Kidney epithelial cell (primary cell): ENCODE data around the gene PTF1A. TPM values are rescaled to one million over a fixed set of nuclear protein-coding genes. Genes with fewer than 3 reads are reported as not detected.

Source experiments
- DNase-seq: peaks from one replicate; pipeline ENCODE4 v3.0.0-alpha.2; 2010; ENCODE audit warnings: low read depth
- H3K27me3 ChIP-seq: 2 replicates; pipeline ENCODE4 v1.6.0; 2011; ENCODE audit warnings: low read length; ENCODE audit not compliant: control insufficient read depth, insufficient read depth
- H3K36me3 ChIP-seq: 2 replicates; pipeline ENCODE4 v1.5.1; 2011; ENCODE audit warnings: low read length; ENCODE audit not compliant: control insufficient read depth, insufficient read depth
- H3K4me3 ChIP-seq: 2 replicates; pipeline ENCODE4 v1.5.1; 2011; ENCODE audit warnings: low read depth, mild to moderate bottlenecking, control low read depth, low read length
- total RNA-seq: library from RNA; depleted of rRNA; stranded (reverse); fragments of >200 nt; gene quantifications from 2 replicates; pipeline ENCODE4 v1.2.3, GENCODE V29; 2015
- TF ChIP-seq, protein P1 (sequence below): IDR thresholded peaks from 2 replicates; pipeline ENCODE4 v1.5.1; 2011; ENCODE audit warnings: mild to moderate bottlenecking, moderate library complexity, low read length, control low read depth, inconsistent platforms; ENCODE audit not compliant: insufficient read depth, poor library complexity, severe bottlenecking

The PTF1A gene
- total RNA-seq, 1 donor from 2014 or later: not detected

- DNase-seq: no peak
- TF ChIP-seq, protein P1, sequence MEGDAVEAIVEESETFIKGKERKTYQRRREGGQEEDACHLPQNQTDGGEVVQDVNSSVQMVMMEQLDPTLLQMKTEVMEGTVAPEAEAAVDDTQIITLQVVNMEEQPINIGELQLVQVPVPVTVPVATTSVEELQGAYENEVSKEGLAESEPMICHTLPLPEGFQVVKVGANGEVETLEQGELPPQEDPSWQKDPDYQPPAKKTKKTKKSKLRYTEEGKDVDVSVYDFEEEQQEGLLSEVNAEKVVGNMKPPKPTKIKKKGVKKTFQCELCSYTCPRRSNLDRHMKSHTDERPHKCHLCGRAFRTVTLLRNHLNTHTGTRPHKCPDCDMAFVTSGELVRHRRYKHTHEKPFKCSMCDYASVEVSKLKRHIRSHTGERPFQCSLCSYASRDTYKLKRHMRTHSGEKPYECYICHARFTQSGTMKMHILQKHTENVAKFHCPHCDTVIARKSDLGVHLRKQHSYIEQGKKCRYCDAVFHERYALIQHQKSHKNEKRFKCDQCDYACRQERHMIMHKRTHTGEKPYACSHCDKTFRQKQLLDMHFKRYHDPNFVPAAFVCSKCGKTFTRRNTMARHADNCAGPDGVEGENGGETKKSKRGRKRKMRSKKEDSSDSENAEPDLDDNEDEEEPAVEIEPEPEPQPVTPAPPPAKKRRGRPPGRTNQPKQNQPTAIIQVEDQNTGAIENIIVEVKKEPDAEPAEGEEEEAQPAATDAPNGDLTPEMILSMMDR: no peak
- Histone ChIP-seq H3K27me3 (peaks cover 63% of the 10 kb centered on the region), H3K36me3 (no peaks in the 10 kb centered on the region), H3K4me3 (no peak overlapping the region)
These were observed 994 bp upstream of the PTF1A start for GRCh38 chr10:23190872-23191763.

- Histone ChIP-seq H3K4me3 (no peak overlapping the region), H3K36me3 (no peaks in the 10 kb centered on the region), H3K27me3 (peaks cover 78% of the 10 kb centered on the region)
- DNase-seq: no peak
- TF ChIP-seq, protein P1: no peak
These were observed 761 bp downstream of the PTF1A start for GRCh38 chr10:23192712-23193434.

GRCh38 chr10:23193435-23194074 lies 1.4 kb downstream of the PTF1A start:
- TF ChIP-seq, protein P1: no peak
- DNase-seq: no peak
- Histone ChIP-seq H3K4me3 (no peak overlapping the region), H3K27me3 (peaks cover 76% of the 10 kb centered on the region), H3K36me3 (no peaks in the 10 kb centered on the region)

GRCh38 chr10:23194471-23194965 lies 2.4 kb downstream of the PTF1A start:
- Histone ChIP-seq H3K4me3 (no peak overlapping the region), H3K36me3 (no peaks in the 10 kb centered on the region), H3K27me3 (peaks cover 86% of the 10 kb centered on the region)
- no peak for DNase-seq
- TF ChIP-seq, protein P1: no peak

GRCh38 chr10:23194966-23195845 lies 3.1 kb downstream of the PTF1A start:
- peaks cover 92% of the 10 kb centered on the region for H3K27me3 ChIP-seq
- no peak for DNase-seq
- no peaks in the 10 kb centered on the region for H3K36me3 ChIP-seq
- TF ChIP-seq, protein P1: no peak
- no peak overlapping the region for H3K4me3 ChIP-seq
